Progenitor cell of endocrine pancreas (in vitro differentiated cells): ENCODE results near the gene SNRK. TPM values are rescaled to one million over a fixed set of nuclear protein-coding genes. Genes with fewer than 3 reads are reported as not detected.

Experiments used
- DNase-seq: peaks from one replicate; pipeline ENCODE4 v3.0.0; 2021; ENCODE audit warnings: low spot score; ENCODE audit not compliant: unreplicated experiment
- H3K27ac Mint-ChIP-seq: 2 replicates; pipeline ENCODE4 v1.8.0; 2021; ENCODE audit warnings: mild to moderate bottlenecking, moderate library complexity, mixed read lengths
- H3K27me3 Mint-ChIP-seq: 2 replicates; pipeline ENCODE4 v1.8.0; 2021; ENCODE audit warnings: mixed read lengths
- H3K36me3 Mint-ChIP-seq: 2 replicates; pipeline ENCODE4 v1.8.0; 2022; ENCODE audit warnings: mixed read lengths; ENCODE audit not compliant: insufficient read depth
- H3K4me1 Mint-ChIP-seq: 2 replicates; pipeline ENCODE4 v1.8.0; 2021; ENCODE audit warnings: low read depth, mixed read lengths
- H3K4me3 Mint-ChIP-seq: 2 replicates; pipeline ENCODE4 v1.8.0; 2021; ENCODE audit warnings: low read depth, mild to moderate bottlenecking, moderate library complexity, mixed read lengths
- H3K9me3 Mint-ChIP-seq: 2 replicates; pipeline ENCODE4 v1.8.0; 2021; ENCODE audit warnings: low read depth, mixed read lengths
- CTCF ChIP-seq: fragments of 200-600 bp; sonication (generic); IDR thresholded peaks from one replicate; pipeline ENCODE4 v1.5.0; 2021; ENCODE audit warnings: antibody characterized with exemption, mild to moderate bottlenecking; ENCODE audit not compliant: unreplicated experiment
- total RNA-seq: library from RNA; stranded (reverse); gene quantifications from 2 replicates; pipeline ENCODE4 v1.2.1, GENCODE V29; 2021

SNRK gene
- total RNA-seq, 1 donor from 2014 or later: 23.6 TPM

- Mint-ChIP-seq H3K9me3 (no peaks in the 10 kb centered on the region), H3K4me3 (no peak overlapping the region), H3K36me3 (no peaks in the 10 kb centered on the region), H3K4me1 (no peaks in the 10 kb centered on the region), H3K27me3 (no peaks in the 10 kb centered on the region), H3K27ac (no peak overlapping the region)
- no peak for TF ChIP-seq CTCF
- DNase-seq: no peak
These were observed 33.0 kb upstream of the SNRK start for GRCh38 chr3:43253294-43253693.

GRCh38 chr3:43254125-43254524, 32.2 kb upstream of the SNRK start:
- H3K4me3 Mint-ChIP-seq: no peak overlapping the region
- DNase-seq: no peak
- H3K36me3 Mint-ChIP-seq: no peaks in the 10 kb centered on the region
- H3K9me3 Mint-ChIP-seq: no peaks in the 10 kb centered on the region
- no peaks in the 10 kb centered on the region for H3K27me3 Mint-ChIP-seq
- no peak overlapping the region for H3K27ac Mint-ChIP-seq
- H3K4me1 Mint-ChIP-seq: peaks cover 2% of the 10 kb centered on the region
- TF ChIP-seq CTCF: no peak

- no peak overlapping the region for H3K27ac Mint-ChIP-seq
- H3K9me3 Mint-ChIP-seq: no peaks in the 10 kb centered on the region
- no peak overlapping the region for H3K4me3 Mint-ChIP-seq
- no peak for DNase-seq
- H3K36me3 Mint-ChIP-seq: no peaks in the 10 kb centered on the region
- H3K4me1 Mint-ChIP-seq: peaks cover 2% of the 10 kb centered on the region
- TF ChIP-seq CTCF: no peak
- no peaks in the 10 kb centered on the region for H3K27me3 Mint-ChIP-seq
These were observed 30.7 kb upstream of the SNRK start for GRCh38 chr3:43255662-43256061.

GRCh38 chr3:43256714-43257461, 29.5 kb upstream of the SNRK start:
- Mint-ChIP-seq H3K4me1 (peaks cover 2% of the 10 kb centered on the region), H3K4me3 (no peak overlapping the region), H3K27ac (no peak overlapping the region), H3K36me3 (no peaks in the 10 kb centered on the region), H3K9me3 (no peaks in the 10 kb centered on the region), H3K27me3 (no peaks in the 10 kb centered on the region)
- DNase-seq: no peak
- TF ChIP-seq CTCF: no peak

- Mint-ChIP-seq H3K4me1 (peaks cover 2% of the 10 kb centered on the region), H3K27me3 (no peaks in the 10 kb centered on the region), H3K27ac (no peak overlapping the region), H3K36me3 (no peaks in the 10 kb centered on the region), H3K9me3 (no peaks in the 10 kb centered on the region), H3K4me3 (no peak overlapping the region)
- no peak for TF ChIP-seq CTCF
- DNase-seq: no peak
These were observed 28.5 kb upstream of the SNRK start for GRCh38 chr3:43257850-43258249.
